Mucosa of descending colon (tissue), 3 donors: ENCODE results near the gene PAK6. TPM values are rescaled to one million over a fixed set of nuclear protein-coding genes. Genes with fewer than 3 reads are reported as not detected.

Experiments used
- ATAC-seq: fragments of 200-7000 bp; cut with Tn5 transposase; one replicate; pipeline ENCODE4 v1.9.1; 2020; ENCODE audit warnings: mild to moderate bottlenecking, moderate library complexity
- DNase-seq, 3 donors: peaks; one replicate each; pipeline ENCODE4 v3.0.0-alpha.2; 2020
- H3K36me3 ChIP-seq: fragments of 200-600 bp; one replicate; pipeline ENCODE4 v1.8.0; 2021; ENCODE audit warnings: low read depth, mild to moderate bottlenecking
- H3K4me1 ChIP-seq: fragments of 200-600 bp; one replicate; pipeline ENCODE4 v1.8.0; 2021; ENCODE audit warnings: low read depth, mild to moderate bottlenecking
- H3K4me3 ChIP-seq: fragments of 200-600 bp; one replicate; pipeline ENCODE4 v1.8.0; 2021; ENCODE audit warnings: mild to moderate bottlenecking
- H3K9me3 ChIP-seq: fragments of 200-600 bp; one replicate; pipeline ENCODE4 v1.8.0; 2021; ENCODE audit warnings: mild to moderate bottlenecking
- intact Hi-C, 2 donors: fragments of 100-400 bp; cut with DNase I in 1 of 2; cut with micrococcal nuclease in 1 of 2; formaldehyde crosslinking; loops; one replicate each; pipeline versions ENCODE4 v1.11.0 to v1.11.1; 2022; cut with DNase I, micrococcal nuclease
- total RNA-seq, 3 donors: library from RNA; stranded (reverse); fragmentation: NEBNext Ultra II Directional in 2 of 3; extraction: Animal tissue kit (Norgen Biotek cat#: 25700) in 2 of 3; gene quantifications; one replicate each; pipeline versions ENCODE4 v1.2.1 to v1.2.4, GENCODE V29; 2021 to 2023
- TF ChIP-seq, protein P1 (sequence below): fragments of 200-600 bp; IDR thresholded peaks from one replicate; pipeline ENCODE4 v1.8.0; 2022; ENCODE audit warnings: antibody characterized with exemption, mild to moderate bottlenecking
- donor health status: DM: no; HTN: no; CAD: no; lungs with moderate emphysema.
- donor health status: DM: no; HTN: no; CAD: no.
- donor health status: DM: no; HTN: yes; CAD: no.

The PAK6 gene
- total RNA-seq, 3 donors from 2014 or later, result 0.98 to 3.1 (median 2.7) TPM

- Histone ChIP-seq H3K36me3 (no peaks in the 10 kb centered on the region), H3K4me1 (peaks cover 16% of the 10 kb centered on the region), H3K9me3 (no peaks in the 10 kb centered on the region), H3K4me3 (peak overlapping the region; percentile 72)
- TF ChIP-seq, protein P1, sequence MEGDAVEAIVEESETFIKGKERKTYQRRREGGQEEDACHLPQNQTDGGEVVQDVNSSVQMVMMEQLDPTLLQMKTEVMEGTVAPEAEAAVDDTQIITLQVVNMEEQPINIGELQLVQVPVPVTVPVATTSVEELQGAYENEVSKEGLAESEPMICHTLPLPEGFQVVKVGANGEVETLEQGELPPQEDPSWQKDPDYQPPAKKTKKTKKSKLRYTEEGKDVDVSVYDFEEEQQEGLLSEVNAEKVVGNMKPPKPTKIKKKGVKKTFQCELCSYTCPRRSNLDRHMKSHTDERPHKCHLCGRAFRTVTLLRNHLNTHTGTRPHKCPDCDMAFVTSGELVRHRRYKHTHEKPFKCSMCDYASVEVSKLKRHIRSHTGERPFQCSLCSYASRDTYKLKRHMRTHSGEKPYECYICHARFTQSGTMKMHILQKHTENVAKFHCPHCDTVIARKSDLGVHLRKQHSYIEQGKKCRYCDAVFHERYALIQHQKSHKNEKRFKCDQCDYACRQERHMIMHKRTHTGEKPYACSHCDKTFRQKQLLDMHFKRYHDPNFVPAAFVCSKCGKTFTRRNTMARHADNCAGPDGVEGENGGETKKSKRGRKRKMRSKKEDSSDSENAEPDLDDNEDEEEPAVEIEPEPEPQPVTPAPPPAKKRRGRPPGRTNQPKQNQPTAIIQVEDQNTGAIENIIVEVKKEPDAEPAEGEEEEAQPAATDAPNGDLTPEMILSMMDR, result no peak
- no peak for ATAC-seq
- DNase-seq, result peak in 2 of 3 donors; percentile 64 to 67
- intact Hi-C loops, result no loop called here
Observed at GRCh38 chr15:40323953-40324937, 85.4 kb downstream of the PAK6 start.

GRCh38 chr15:40325188-40325587 is 86.3 kb downstream of the PAK6 start:
- ATAC-seq (no peak), DNase-seq (no peak)
- TF ChIP-seq, protein P1, result no peak
- H3K4me1 ChIP-seq, result peaks cover 16% of the 10 kb centered on the region
- no peaks in the 10 kb centered on the region for H3K9me3 ChIP-seq
- intact Hi-C loops, result no loop called here
- H3K36me3 ChIP-seq, result no peaks in the 10 kb centered on the region
- H3K4me3 ChIP-seq, result no peak overlapping the region

- no peak for DNase-seq
- H3K9me3 ChIP-seq, result no peaks in the 10 kb centered on the region
- intact Hi-C loops, result no loop called here
- TF ChIP-seq, protein P1, result no peak
- ATAC-seq, result no peak
- peaks cover 16% of the 10 kb centered on the region for H3K4me1 ChIP-seq
- no peak overlapping the region for H3K4me3 ChIP-seq
- H3K36me3 ChIP-seq, result no peaks in the 10 kb centered on the region
Observed at GRCh38 chr15:40325700-40326099, 86.8 kb downstream of the PAK6 start.

Other genes with a start within 250 kb of the PAK6 start
- 100 to 1,000 TPM; 131 to 154 (median 142) TPM for gene SRP14, start 199.9 kb upstream of the PAK6 start, total RNA-seq
- gene BMF, start 130.2 kb upstream of the PAK6 start, total RNA-seq, result 10 to 100 TPM; 12.6 to 32.1 (median 28.7) TPM
- gene BUB1B, start 78.0 kb upstream of the PAK6 start, total RNA-seq, result 10 to 100 TPM in 1 of 3 donors, 1 to 10 TPM in 2; 5.0 to 13.6 (median 5.1) TPM
- under 1 TPM in 1 of 3 donors, not detected in 2; 0.25 TPM for gene ANKRD63, start 44.0 kb downstream of the PAK6 start, total RNA-seq
- gene PLCB2, start 68.9 kb downstream of the PAK6 start, total RNA-seq, result 10 to 100 TPM in 2 of 3 donors, 1 to 10 TPM in 1; 9.9 to 21.8 (median 17.4) TPM
- 100 to 1,000 TPM in 1 of 3 donors, 10 to 100 TPM in 2; 15.6 to 120 (median 21.1) TPM for gene INAFM2, start 84.6 kb downstream of the PAK6 start, total RNA-seq
- 100 to 1,000 TPM in 1 of 3 donors, 10 to 100 TPM in 2; 34.9 to 204 (median 37.2) TPM for gene CCDC9B, start 101.9 kb downstream of the PAK6 start, total RNA-seq
- 1,000 to 10,000 TPM in 2 of 3 donors, 100 to 1,000 TPM in 1; 932 to 1,439 (median 1,228) TPM for gene PHGR1, start 112.0 kb downstream of the PAK6 start, total RNA-seq
- gene DISP2, start 119.2 kb downstream of the PAK6 start, total RNA-seq, result 10 to 100 TPM in 2 of 3 donors, 1 to 10 TPM in 1; 5.1 to 23.4 (median 16.1) TPM
- gene KNSTRN, start 143.7 kb downstream of the PAK6 start, total RNA-seq, result 10 to 100 TPM in 2 of 3 donors, 1 to 10 TPM in 1; 9.4 to 16.4 (median 10.5) TPM
- 10 to 100 TPM; 65.8 to 88.3 (median 74.8) TPM for gene IVD, start 166.7 kb downstream of the PAK6 start, total RNA-seq
- 10 to 100 TPM; 26.9 to 32.2 (median 31.1) TPM for gene BAHD1, start 201.9 kb downstream of the PAK6 start, total RNA-seq
- 10 to 100 TPM in 1 of 3 donors, 1 to 10 TPM in 2; 3.5 to 10.5 (median 4.8) TPM for gene CHST14, start 231.9 kb downstream of the PAK6 start, total RNA-seq